T-helper 1 cell treated with Interleukin-12 subunit alpha and Interleukin-12 subunit beta and Interleukin-4 antibody, amounts not matched to agents 30 μg/mL and 1 μg/mL, for 36 hours (primary cell): ENCODE measurements around the gene CAPN5.

Experiments
- H3K27ac Mint-ChIP-seq: one replicate; pipeline ENCODE4 v1.8.0; 2021; ENCODE audit warnings: mild to moderate bottlenecking, mixed read lengths
- H3K27me3 Mint-ChIP-seq: one replicate; pipeline ENCODE4 v1.8.0; 2021; ENCODE audit warnings: low read depth, mixed read lengths
- H3K36me3 Mint-ChIP-seq: one replicate; pipeline ENCODE4 v1.8.0; 2021; ENCODE audit warnings: low read depth, mixed read lengths
- H3K4me1 Mint-ChIP-seq: one replicate; pipeline ENCODE4 v1.8.0; 2021; ENCODE audit warnings: low read depth, mixed read lengths
- H3K4me3 Mint-ChIP-seq: one replicate; pipeline ENCODE4 v1.8.0; 2021; ENCODE audit warnings: mild to moderate bottlenecking, moderate library complexity, mixed read lengths
- H3K9me3 Mint-ChIP-seq: one replicate; pipeline ENCODE4 v1.8.0; 2021; ENCODE audit warnings: mixed read lengths

CAPN5 gene

DNA sequence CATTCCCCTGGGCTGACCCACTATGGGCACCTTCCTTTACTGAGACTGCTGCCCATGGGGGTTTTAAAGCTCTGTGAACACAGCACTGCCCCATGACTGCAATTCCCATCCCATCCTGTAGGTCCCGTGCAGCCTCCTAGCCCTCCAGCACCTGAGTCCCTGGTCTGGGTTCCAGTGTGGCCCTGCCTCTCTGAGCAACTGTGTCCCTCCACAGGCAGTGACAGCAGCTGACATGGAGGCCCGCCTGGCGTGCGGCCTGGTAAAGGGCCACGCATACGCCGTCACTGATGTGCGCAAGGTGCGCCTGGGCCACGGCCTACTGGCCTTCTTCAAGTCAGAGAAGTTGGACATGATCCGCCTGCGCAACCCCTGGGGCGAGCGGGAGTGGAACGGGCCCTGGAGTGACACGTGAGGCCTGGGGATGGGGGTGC lies 48.4 kb downstream of the CAPN5 start:
- Mint-ChIP-seq H3K4me3 (no peak overlapping the region), H3K4me1 (peaks cover 3% of the 10 kb centered on the region), H3K27ac (no peak overlapping the region), H3K9me3 (no peaks in the 10 kb centered on the region), H3K27me3 (no peaks in the 10 kb centered on the region), H3K36me3 (no peaks in the 10 kb centered on the region)

GRCh38 chr11:77115956-77116355 lies 49.2 kb downstream of the CAPN5 start:
- no peaks in the 10 kb centered on the region for H3K36me3 Mint-ChIP-seq
- H3K9me3 Mint-ChIP-seq: no peaks in the 10 kb centered on the region
- H3K27me3 Mint-ChIP-seq: no peaks in the 10 kb centered on the region

DNA sequence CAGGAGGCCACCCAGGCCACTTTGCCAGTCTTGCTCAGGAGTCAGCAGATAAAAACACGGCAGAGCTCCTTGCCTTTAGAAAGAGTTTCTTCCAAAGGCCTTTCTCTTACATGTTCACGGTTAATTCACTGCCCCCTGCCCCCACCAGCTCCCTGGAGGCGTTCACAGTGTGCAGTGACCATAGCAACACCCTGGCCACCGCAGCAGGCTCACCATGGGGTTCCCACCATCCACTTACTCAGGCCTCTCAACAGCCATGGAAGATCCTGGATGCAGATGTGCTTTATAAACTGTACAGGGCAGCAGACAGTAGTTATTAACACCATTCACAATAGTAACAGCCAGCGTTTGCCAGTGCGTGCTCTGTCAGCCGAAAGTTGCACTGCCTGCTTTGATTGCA lies 50.7 kb downstream of the CAPN5 start:
- H3K4me3 Mint-ChIP-seq: no peak overlapping the region
- H3K36me3 Mint-ChIP-seq: no peaks in the 10 kb centered on the region

More at GRCh38 chr11:77115956-77116355, 49.2 kb downstream of the CAPN5 start:
- H3K4me3 Mint-ChIP-seq: no peak overlapping the region
- H3K4me1 Mint-ChIP-seq: peaks cover 3% of the 10 kb centered on the region
- H3K27ac Mint-ChIP-seq: no peak overlapping the region

GRCh38 chr11:77118086-77118485 lies 51.3 kb downstream of the CAPN5 start:
- Mint-ChIP-seq H3K27ac (no peak overlapping the region), H3K4me1 (peaks cover 3% of the 10 kb centered on the region), H3K36me3 (no peaks in the 10 kb centered on the region), H3K27me3 (no peaks in the 10 kb centered on the region), H3K4me3 (no peak overlapping the region), H3K9me3 (no peaks in the 10 kb centered on the region)

More for the DNA sequence above, 50.7 kb downstream of the CAPN5 start:
- peaks cover 3% of the 10 kb centered on the region for H3K4me1 Mint-ChIP-seq
- no peak overlapping the region for H3K27ac Mint-ChIP-seq
- no peaks in the 10 kb centered on the region for H3K9me3 Mint-ChIP-seq
- no peaks in the 10 kb centered on the region for H3K27me3 Mint-ChIP-seq

- H3K27ac Mint-ChIP-seq: no peak overlapping the region
- no peaks in the 10 kb centered on the region for H3K9me3 Mint-ChIP-seq
- no peaks in the 10 kb centered on the region for H3K4me1 Mint-ChIP-seq
- H3K36me3 Mint-ChIP-seq: no peaks in the 10 kb centered on the region
- no peak overlapping the region for H3K4me3 Mint-ChIP-seq
- no peaks in the 10 kb centered on the region for H3K27me3 Mint-ChIP-seq
These were observed 52.2 kb downstream of the CAPN5 start for GRCh38 chr11:77118971-77119370.

DNA sequence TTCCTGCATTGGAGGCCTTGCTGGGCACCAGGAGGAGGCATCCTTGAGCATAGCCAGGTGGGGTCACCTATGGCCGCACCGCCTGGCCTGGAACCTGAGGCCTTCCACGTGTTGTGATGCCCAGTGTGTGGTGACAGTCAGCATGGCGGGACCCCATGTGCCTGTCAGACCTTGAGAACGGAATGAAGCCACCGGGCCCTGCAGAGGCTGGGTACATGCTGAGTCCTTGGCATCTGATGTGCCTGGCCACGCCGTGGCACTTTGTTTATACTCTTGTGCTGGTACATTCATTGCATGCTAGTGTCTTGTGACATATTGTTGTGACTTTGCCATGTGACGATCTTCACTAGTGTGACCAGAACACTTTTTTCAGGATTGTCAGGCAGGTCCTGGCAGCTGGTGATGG lies 52.8 kb downstream of the CAPN5 start:
- Mint-ChIP-seq H3K27ac (no peak overlapping the region), H3K36me3 (no peaks in the 10 kb centered on the region), H3K4me3 (no peak overlapping the region), H3K27me3 (no peaks in the 10 kb centered on the region), H3K4me1 (no peaks in the 10 kb centered on the region), H3K9me3 (no peaks in the 10 kb centered on the region)

DNA sequence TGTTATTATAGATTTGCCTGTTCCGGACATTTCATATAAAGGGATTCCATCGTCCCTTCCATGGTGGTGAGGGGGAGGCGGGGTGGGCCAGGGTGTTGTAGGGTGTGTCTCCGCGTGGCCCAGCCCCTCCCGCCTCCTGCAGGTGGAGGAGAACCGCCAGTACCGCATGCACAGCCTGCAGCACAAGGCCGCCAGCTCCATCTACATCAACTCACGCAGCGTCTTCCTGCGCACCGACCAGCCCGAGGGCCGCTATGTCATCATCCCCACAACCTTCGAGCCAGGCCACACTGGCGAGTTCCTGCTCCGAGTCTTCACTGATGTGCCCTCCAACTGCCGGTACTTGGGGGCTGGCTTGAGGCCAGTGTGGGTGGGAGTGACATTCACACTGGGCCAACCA lies 53.8 kb downstream of the CAPN5 start:
- Mint-ChIP-seq H3K4me3 (no peak overlapping the region), H3K36me3 (no peaks in the 10 kb centered on the region), H3K4me1 (no peaks in the 10 kb centered on the region), H3K9me3 (no peaks in the 10 kb centered on the region), H3K27ac (no peak overlapping the region), H3K27me3 (no peaks in the 10 kb centered on the region)

GRCh38 chr11:77121096-77121640 lies 54.4 kb downstream of the CAPN5 start:
- Mint-ChIP-seq H3K9me3 (no peaks in the 10 kb centered on the region), H3K36me3 (no peaks in the 10 kb centered on the region), H3K27ac (no peak overlapping the region), H3K4me1 (no peaks in the 10 kb centered on the region), H3K27me3 (no peaks in the 10 kb centered on the region), H3K4me3 (no peak overlapping the region)

GRCh38 chr11:77121876-77122575 lies 55.3 kb downstream of the CAPN5 start:
- Mint-ChIP-seq H3K36me3 (no peaks in the 10 kb centered on the region), H3K27ac (no peak overlapping the region), H3K27me3 (no peaks in the 10 kb centered on the region), H3K9me3 (no peaks in the 10 kb centered on the region), H3K4me3 (no peak overlapping the region), H3K4me1 (no peaks in the 10 kb centered on the region)

- no peaks in the 10 kb centered on the region for H3K36me3 Mint-ChIP-seq
- H3K4me3 Mint-ChIP-seq: no peak overlapping the region
- no peak overlapping the region for H3K27ac Mint-ChIP-seq
- peaks cover 2% of the 10 kb centered on the region for H3K4me1 Mint-ChIP-seq
- peaks cover 5% of the 10 kb centered on the region for H3K27me3 Mint-ChIP-seq
- H3K9me3 Mint-ChIP-seq: no peaks in the 10 kb centered on the region
These were observed 55.9 kb downstream of the CAPN5 start for GRCh38 chr11:77122576-77123212.

- Mint-ChIP-seq H3K36me3 (no peaks in the 10 kb centered on the region), H3K9me3 (no peaks in the 10 kb centered on the region), H3K4me1 (peaks cover 2% of the 10 kb centered on the region), H3K27ac (no peak overlapping the region), H3K4me3 (no peak overlapping the region), H3K27me3 (peaks cover 10% of the 10 kb centered on the region)
These were observed 56.8 kb downstream of the CAPN5 start for GRCh38 chr11:77123591-77123990.

DNA sequence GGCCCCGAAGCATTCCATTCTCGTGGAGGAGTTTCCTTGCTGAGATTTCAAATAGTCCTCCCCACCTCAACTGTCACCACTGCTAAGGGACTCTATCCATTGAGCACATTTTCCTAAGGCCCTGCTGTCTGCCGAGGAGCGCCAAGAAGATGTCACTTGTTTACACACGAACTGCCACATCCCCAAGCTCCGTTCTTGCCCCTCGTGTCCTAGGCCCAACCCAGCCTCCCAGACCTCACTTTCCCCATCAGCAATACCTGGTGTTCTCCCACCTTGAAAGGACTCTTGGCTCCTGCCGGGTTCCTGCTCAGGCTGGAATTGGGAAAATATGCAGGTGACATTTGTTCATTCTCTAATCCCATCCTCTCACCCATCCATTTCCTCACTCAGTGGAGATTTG lies 57.3 kb downstream of the CAPN5 start:
- peaks cover 2% of the 10 kb centered on the region for H3K4me1 Mint-ChIP-seq
- no peak overlapping the region for H3K27ac Mint-ChIP-seq
- peaks cover 14% of the 10 kb centered on the region for H3K27me3 Mint-ChIP-seq
- H3K36me3 Mint-ChIP-seq: no peaks in the 10 kb centered on the region
- H3K9me3 Mint-ChIP-seq: no peaks in the 10 kb centered on the region
- no peak overlapping the region for H3K4me3 Mint-ChIP-seq

- peaks cover 15% of the 10 kb centered on the region for H3K27me3 Mint-ChIP-seq
- no peaks in the 10 kb centered on the region for H3K36me3 Mint-ChIP-seq
- H3K9me3 Mint-ChIP-seq: no peaks in the 10 kb centered on the region
- H3K27ac Mint-ChIP-seq: no peak overlapping the region
- no peak overlapping the region for H3K4me3 Mint-ChIP-seq
- H3K4me1 Mint-ChIP-seq: peaks cover 2% of the 10 kb centered on the region
These were observed 57.7 kb downstream of the CAPN5 start for GRCh38 chr11:77124488-77124887.

- Mint-ChIP-seq H3K9me3 (no peaks in the 10 kb centered on the region), H3K4me1 (peaks cover 2% of the 10 kb centered on the region), H3K36me3 (no peaks in the 10 kb centered on the region), H3K4me3 (no peak overlapping the region), H3K27ac (no peak overlapping the region), H3K27me3 (peaks cover 15% of the 10 kb centered on the region)
These were observed 58.4 kb downstream of the CAPN5 start for GRCh38 chr11:77125191-77125590.

- no peak overlapping the region for H3K27ac Mint-ChIP-seq
- H3K27me3 Mint-ChIP-seq: peaks cover 15% of the 10 kb centered on the region
- H3K9me3 Mint-ChIP-seq: no peaks in the 10 kb centered on the region
- no peaks in the 10 kb centered on the region for H3K36me3 Mint-ChIP-seq
- H3K4me3 Mint-ChIP-seq: no peak overlapping the region
- H3K4me1 Mint-ChIP-seq: peaks cover 2% of the 10 kb centered on the region
These were observed 58.9 kb downstream of the CAPN5 start for GRCh38 chr11:77125695-77126094.
